Panc1 (cell line): ENCODE measurements around the gene ARHGEF26. TPM values are rescaled to one million over a fixed set of nuclear protein-coding genes. Genes with fewer than 3 reads are reported as not detected.

Source experiments
- ATAC-seq: fragments of 200-7000 bp; cut with Tn5 transposase; 2 replicates; pipeline ENCODE4 v1.9.1; 2020; ENCODE audit warnings: mild to moderate bottlenecking, moderate library complexity
- BruUV-seq: library from RNA; stranded (reverse); fragments of 400-500 nt; replicated peaks from 2 replicates; lab custom pipeline; 2021; lab: Mats Ljungman, UMichigan
- CTCF ChIA-PET: fragments of 300-600 bp; sonication (Branson Sonifier 250); formaldehyde crosslinking; loops from one replicate; lab custom pipeline; 2022; ENCODE audit warnings: antibody characterized with exemption; lab: Charles Lee
- POLR2A ChIA-PET: fragments of 300-600 bp; sonication (Branson Sonifier 250); formaldehyde crosslinking; loops from one replicate; lab custom pipeline; 2022; ENCODE audit warnings: antibody characterized with exemption; lab: Charles Lee
- DNase-seq: peaks from one replicate; pipeline ENCODE4 v3.0.0-alpha.2; 2010; ENCODE audit warnings: low read depth, low spot score
- H3K27ac ChIP-seq: 2 replicates; pipeline ENCODE4 v1.5.1; 2011; ENCODE audit warnings: mild to moderate bottlenecking, low read length, inconsistent platforms
- H3K27me3 ChIP-seq: fragments of 200-500 bp; sonication (Bioruptor generic); 2 replicates; pipeline ENCODE4 v1.6.0; 2014; ENCODE audit warnings: low read length, inconsistent platforms; ENCODE audit not compliant: control insufficient read depth, insufficient read depth
- H3K36me3 ChIP-seq: fragments of 200-500 bp; sonication (Bioruptor generic); 2 replicates; pipeline ENCODE4 v1.5.1; 2014; ENCODE audit warnings: inconsistent platforms, mild to moderate bottlenecking, low read length, moderate library complexity; ENCODE audit not compliant: control insufficient read depth, insufficient read depth
- H3K4me1 ChIP-seq: 2 replicates; pipeline ENCODE4 v1.5.1; 2011; ENCODE audit warnings: inconsistent platforms, mild to moderate bottlenecking, low read length, moderate library complexity; ENCODE audit not compliant: control insufficient read depth, insufficient read depth
- H3K4me3 ChIP-seq, 2 experiments: 2 replicates each; pipeline ENCODE4 v1.5.1; 2011 to 2012; ENCODE audit warnings: low read depth in 2 of 2, low read length in 2 of 2, mild to moderate bottlenecking in 2 of 2, inconsistent platforms in 1 of 2, moderate library complexity in 1 of 2
- H3K9me3 ChIP-seq: fragments of 200-500 bp; sonication (Bioruptor generic); 2 replicates; pipeline ENCODE4 v1.5.1; 2014; ENCODE audit warnings: low read depth, mild to moderate bottlenecking, inconsistent platforms, low read length, moderate library complexity; ENCODE audit not compliant: control insufficient read depth, insufficient read depth
- CTCF ChIP-seq: fragments of 450-650 bp; IDR thresholded peaks from 2 replicates; pipeline ENCODE4 v1.5.1; 2017; ENCODE audit warnings: mild to moderate bottlenecking
- POLR2AphosphoS5 ChIP-seq: IDR thresholded peaks from 2 replicates; pipeline ENCODE4 v1.6.1; 2012; ENCODE audit warnings: mild to moderate bottlenecking, low read depth, low read length, moderate library complexity
- REST ChIP-seq, 2 experiments: IDR thresholded peaks; 2 replicates each; pipeline ENCODE4 v1.6.1; 2011 to 2012; ENCODE audit warnings: low read depth in 2 of 2, control low read depth in 1 of 2, low read length in 1 of 2, mild to moderate bottlenecking in 1 of 2, moderate library complexity in 1 of 2; ENCODE audit not compliant: insufficient read depth in 1 of 2
- SIN3A ChIP-seq: IDR thresholded peaks from 2 replicates; pipeline ENCODE4 v1.6.1; 2012; ENCODE audit warnings: low read depth, mild to moderate bottlenecking, low read length, moderate library complexity, borderline replicate concordance; ENCODE audit not compliant: insufficient read depth
- TCF7L2 ChIP-seq: IDR thresholded peaks from 2 replicates; pipeline ENCODE4 v1.6.1; 2011; ENCODE audit warnings: mild to moderate bottlenecking, low read depth, low read length, inconsistent platforms
- in situ Hi-C: cut with HindIII; loops from 2 replicates; pipeline ENCODE4 v1.10.0; 2016; ENCODE audit warnings: low sequenced_read_pairs, low pct_unique_long_range_greater_than_20kb
- intact Hi-C: fragments of 100-400 bp; cut with micrococcal nuclease; formaldehyde crosslinking; loops from one replicate; pipeline ENCODE4 v1.10.0; 2022; ENCODE audit not compliant: unreplicated experiment
- total RNA-seq: library from RNA; stranded (reverse); gene quantifications from one replicate; pipeline ENCODE4 v1.2.1, GENCODE V29; 2021; ENCODE audit not compliant: unreplicated experiment

The ARHGEF26 gene
- total RNA-seq, 1 experiment from 2014 or later: 2.0 TPM

- ChIA-PET POLR2A (no interaction called here), CTCF (no interaction called here)
- DNase-seq (no peak), ATAC-seq (no peak)
- Histone ChIP-seq H3K4me3 (no peak overlapping the region), H3K27ac (no peak overlapping the region), H3K27me3 (no peaks in the 10 kb centered on the region), H3K4me1 (no peaks in the 10 kb centered on the region), H3K9me3 (no peaks in the 10 kb centered on the region), H3K36me3 (no peaks in the 10 kb centered on the region)
- TF ChIP-seq REST (IDR thresholded peaks at IDR 0.05; ENCODE audit: insufficient read depth in 1 of 2, low read depth in 2 of 2, low read length in 1 of 2): no peak
- no peak for TF ChIP-seq CTCF
- TF ChIP-seq POLR2AphosphoS5: no peak
- TF ChIP-seq TCF7L2: no peak
- BruUV-seq: no TSS peak
- in situ Hi-C loops: no loop called here
- intact Hi-C loops: no loop called here
Observed at GRCh38 chr3:154228561-154229216, 107.5 kb downstream of the ARHGEF26 start.

GRCh38 chr3:154229217-154229590 is 108.0 kb downstream of the ARHGEF26 start:
- Histone ChIP-seq H3K36me3 (no peaks in the 10 kb centered on the region), H3K4me1 (no peaks in the 10 kb centered on the region), H3K4me3 (no peak overlapping the region), H3K27me3 (no peaks in the 10 kb centered on the region), H3K27ac (no peak overlapping the region), H3K9me3 (no peaks in the 10 kb centered on the region)
- ChIA-PET POLR2A (no interaction called here), CTCF (no interaction called here)
- DNase-seq (no peak), ATAC-seq (no peak)
- BruUV-seq: no TSS peak
- no peak for TF ChIP-seq SIN3A
- no peak for TF ChIP-seq TCF7L2
- TF ChIP-seq CTCF: no peak
- no peak for TF ChIP-seq POLR2AphosphoS5
- no peak for TF ChIP-seq REST (IDR thresholded peaks at IDR 0.05; ENCODE audit: insufficient read depth in 1 of 2, low read depth in 2 of 2, low read length in 1 of 2)
- intact Hi-C loops: no loop called here
- in situ Hi-C loops: no loop called here
